Measurements from ENCODE around the gene PPP1R9A.

PPP1R9A gene

DNA sequence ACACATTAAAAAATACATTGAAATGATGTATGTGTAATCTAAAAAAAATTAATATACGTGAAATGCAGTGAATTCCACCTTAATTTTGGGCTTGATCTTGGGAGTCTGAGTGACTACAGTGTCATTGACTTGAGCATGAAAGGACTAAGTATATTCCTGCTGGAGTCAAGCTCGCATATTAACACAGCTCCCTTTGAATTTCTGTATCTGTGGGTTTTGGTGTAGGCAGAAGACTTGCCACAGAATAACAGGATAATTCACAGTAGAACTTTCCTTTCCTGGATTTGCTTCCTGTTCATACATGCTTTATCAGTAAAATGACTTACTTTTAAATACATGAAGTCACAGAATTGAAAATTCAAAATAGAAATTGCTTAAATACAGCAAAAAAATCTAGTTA lies 55.3 kb downstream of the PPP1R9A start:
- no peaks in the 10 kb centered on the region for H3K9me3 ChIP-seq (ENCODE audit: control insufficient read depth, low read length)
- H3K4me1 ChIP-seq (ENCODE audit: control insufficient read depth, insufficient read depth, low read length) = no peaks in the 10 kb centered on the region
- no peak overlapping the region for H3K9ac ChIP-seq (ENCODE audit: low read length)

DNA sequence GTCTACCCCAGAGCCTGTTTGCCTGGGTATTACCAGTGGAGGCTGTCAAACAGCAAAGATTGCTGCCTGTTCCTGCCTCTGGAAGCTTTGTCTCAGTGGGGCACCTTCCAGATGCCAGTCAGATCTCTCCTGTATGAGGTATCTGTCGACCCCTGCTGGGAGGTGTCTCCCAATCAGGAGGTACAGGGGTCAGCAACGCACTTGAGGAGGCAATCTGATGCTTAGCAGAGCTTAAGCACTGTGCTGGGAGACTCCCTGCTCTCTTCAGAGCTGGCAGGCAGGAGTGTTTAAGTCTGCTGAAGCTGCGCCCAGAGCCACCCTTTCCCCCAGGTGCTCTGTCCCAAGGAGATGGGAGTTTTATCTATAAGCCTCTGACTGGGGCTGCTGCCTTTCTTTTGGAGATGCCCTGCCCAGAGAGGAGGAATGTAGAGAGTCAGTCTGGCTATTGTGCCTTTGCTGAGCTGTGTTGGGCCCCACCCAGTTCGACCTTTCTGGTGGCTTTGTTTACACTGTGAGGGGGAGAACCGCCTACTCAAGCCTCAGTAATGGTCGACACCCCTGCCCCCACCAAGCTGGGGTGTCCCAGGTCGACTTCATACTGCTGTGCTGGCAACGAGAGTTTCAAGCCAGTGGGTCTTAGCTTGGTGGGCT lies 62.2 kb downstream of the PPP1R9A start:
- Histone ChIP-seq H3K36me3 (ENCODE audit: control insufficient read depth, insufficient read depth, low read length) (no peaks in the 10 kb centered on the region), H3K9ac (ENCODE audit: low read length) (no peak overlapping the region), H3K27me3 (ENCODE audit: control insufficient read depth, insufficient read depth, low read length) (no peaks in the 10 kb centered on the region), H3K4me3 (ENCODE audit: low read length) (no peak overlapping the region), H3K4me1 (ENCODE audit: control insufficient read depth, insufficient read depth, low read length) (peaks cover 6% of the 10 kb centered on the region), H3K9me3 (ENCODE audit: control insufficient read depth, low read length) (no peaks in the 10 kb centered on the region)

More for the DNA sequence above, 55.3 kb downstream of the PPP1R9A start:
- Histone ChIP-seq H3K36me3 (ENCODE audit: control insufficient read depth, insufficient read depth, low read length) (no peaks in the 10 kb centered on the region), H3K27me3 (ENCODE audit: control insufficient read depth, insufficient read depth, low read length) (no peaks in the 10 kb centered on the region), H3K4me3 (ENCODE audit: low read length) (no peak overlapping the region)

DNA sequence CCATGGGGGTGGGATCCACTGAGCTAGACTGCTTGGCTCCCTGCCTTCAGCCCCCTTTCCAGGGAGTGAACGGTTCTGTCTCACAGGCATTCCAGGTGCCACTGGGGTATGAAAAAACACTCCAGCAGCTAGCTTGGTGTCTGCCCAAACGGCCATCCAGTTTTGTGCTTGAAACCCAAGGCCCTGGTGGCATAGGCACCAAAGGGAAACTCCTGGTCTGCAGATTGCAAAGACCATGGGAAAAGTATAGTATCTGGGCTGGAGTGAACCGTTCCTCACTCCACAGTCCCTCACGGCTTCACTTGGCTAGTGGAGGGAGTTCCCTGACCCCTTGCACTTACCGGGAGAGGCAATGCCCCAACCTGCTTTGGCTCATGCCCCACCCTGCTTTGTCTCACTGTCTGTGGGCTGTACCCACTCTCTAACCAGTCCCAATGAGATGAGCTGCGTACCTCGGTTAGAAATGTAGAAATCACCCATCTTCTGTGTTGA lies 62.7 kb downstream of the PPP1R9A start:
- no peak overlapping the region for H3K4me3 ChIP-seq (ENCODE audit: low read length)
- no peaks in the 10 kb centered on the region for H3K36me3 ChIP-seq (ENCODE audit: control insufficient read depth, insufficient read depth, low read length)
- no peaks in the 10 kb centered on the region for H3K27me3 ChIP-seq (ENCODE audit: control insufficient read depth, insufficient read depth, low read length)
- no peaks in the 10 kb centered on the region for H3K9me3 ChIP-seq (ENCODE audit: control insufficient read depth, low read length)
- peaks cover 6% of the 10 kb centered on the region for H3K4me1 ChIP-seq (ENCODE audit: control insufficient read depth, insufficient read depth, low read length)
- no peak overlapping the region for H3K9ac ChIP-seq (ENCODE audit: low read length)

DNA sequence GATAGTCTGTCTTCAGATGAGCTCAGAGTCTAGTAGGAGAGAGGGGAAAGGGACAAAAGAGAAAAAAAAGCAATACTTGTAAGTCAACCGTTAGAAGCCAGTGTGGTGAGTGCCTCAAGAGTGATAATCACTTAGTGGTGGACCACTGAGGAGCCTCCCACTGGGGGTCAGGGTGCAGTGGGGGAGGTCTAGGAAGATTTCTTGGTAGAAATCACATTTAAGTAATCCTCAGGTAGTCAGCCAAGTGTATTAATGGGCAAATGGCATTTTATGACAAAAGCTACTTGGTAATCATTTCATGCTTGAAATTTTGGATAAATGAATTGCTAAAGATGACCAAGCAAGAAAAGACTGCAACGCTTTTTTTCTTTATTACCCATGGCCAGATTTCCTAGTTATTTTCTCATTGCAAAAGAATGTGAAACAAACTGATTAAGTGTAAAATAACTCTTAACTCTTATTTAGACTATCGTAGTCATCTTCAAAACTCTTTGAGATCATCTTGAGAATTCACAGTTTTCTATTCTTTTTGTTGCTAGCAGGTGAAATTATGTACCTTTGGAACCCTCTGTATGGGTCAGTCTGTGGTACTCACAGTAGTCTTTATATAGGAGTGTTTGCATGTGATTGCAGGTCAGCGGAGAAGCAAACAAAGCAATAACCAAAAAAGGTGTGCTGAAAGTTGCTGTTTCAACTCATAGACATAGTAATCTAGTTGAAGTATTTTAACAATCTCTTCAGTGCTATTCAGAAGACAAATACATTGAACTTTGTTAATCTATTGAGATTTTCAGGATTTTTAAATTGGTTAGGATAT lies 63.9 kb downstream of the PPP1R9A start:
- H3K36me3 ChIP-seq (ENCODE audit: control insufficient read depth, insufficient read depth, low read length) = no peaks in the 10 kb centered on the region
- no peak overlapping the region for H3K4me3 ChIP-seq (ENCODE audit: low read length)

DNA sequence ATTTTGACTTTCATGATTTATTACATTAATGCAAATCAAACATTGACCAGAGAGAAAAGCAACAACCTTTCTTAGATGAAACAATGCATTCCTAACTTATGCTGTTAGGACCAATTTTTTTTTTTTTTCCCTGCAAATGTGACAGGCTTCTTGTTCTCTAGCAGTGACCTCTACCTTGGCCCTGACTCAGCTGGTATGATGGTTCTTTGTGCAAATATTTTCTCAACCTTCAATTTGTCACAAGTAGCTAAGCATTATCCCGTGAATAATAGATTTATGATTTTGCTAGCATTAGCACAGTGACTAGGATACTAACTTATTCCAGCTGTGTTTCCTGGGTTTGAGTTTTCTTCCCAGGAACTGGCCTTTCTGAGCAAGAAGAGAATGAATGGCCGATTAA lies 64.9 kb downstream of the PPP1R9A start:
- H3K4me1 ChIP-seq (ENCODE audit: control insufficient read depth, insufficient read depth, low read length) = peaks cover 6% of the 10 kb centered on the region
- no peaks in the 10 kb centered on the region for H3K36me3 ChIP-seq (ENCODE audit: control insufficient read depth, insufficient read depth, low read length)
- no peaks in the 10 kb centered on the region for H3K27me3 ChIP-seq (ENCODE audit: control insufficient read depth, insufficient read depth, low read length)
- H3K9me3 ChIP-seq (ENCODE audit: control insufficient read depth, low read length) = no peaks in the 10 kb centered on the region
- no peak overlapping the region for H3K4me3 ChIP-seq (ENCODE audit: low read length)
- no peak overlapping the region for H3K9ac ChIP-seq (ENCODE audit: low read length)

More for the DNA sequence above, 63.9 kb downstream of the PPP1R9A start:
- no peaks in the 10 kb centered on the region for H3K27me3 ChIP-seq (ENCODE audit: control insufficient read depth, insufficient read depth, low read length)
- H3K9me3 ChIP-seq (ENCODE audit: control insufficient read depth, low read length) = no peaks in the 10 kb centered on the region
- H3K9ac ChIP-seq (ENCODE audit: low read length) = no peak overlapping the region
- peaks cover 6% of the 10 kb centered on the region for H3K4me1 ChIP-seq (ENCODE audit: control insufficient read depth, insufficient read depth, low read length)

DNA sequence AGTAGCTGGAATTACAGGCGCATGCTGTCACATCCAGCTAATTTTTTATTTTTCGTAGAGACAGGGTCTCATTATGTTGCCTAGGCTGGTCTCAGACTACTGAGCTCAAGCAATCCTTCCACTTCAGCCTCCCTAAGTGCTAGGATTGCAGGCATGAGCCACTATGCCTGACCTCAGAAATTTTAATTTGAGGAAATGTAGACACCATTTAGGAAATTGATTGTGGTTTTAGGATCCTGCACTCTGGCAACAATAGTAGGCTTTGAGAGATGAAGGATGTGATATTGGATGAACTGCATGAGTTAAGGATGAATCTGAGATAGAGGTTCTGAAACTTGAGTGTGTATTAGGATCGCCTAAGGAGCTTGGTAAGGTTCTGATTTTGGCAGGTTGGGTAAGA lies 66.5 kb downstream of the PPP1R9A start:
- Histone ChIP-seq H3K4me1 (ENCODE audit: control insufficient read depth, insufficient read depth, low read length) (peaks cover 6% of the 10 kb centered on the region), H3K27me3 (ENCODE audit: control insufficient read depth, insufficient read depth, low read length) (no peaks in the 10 kb centered on the region), H3K4me3 (ENCODE audit: low read length) (no peak overlapping the region), H3K36me3 (ENCODE audit: control insufficient read depth, insufficient read depth, low read length) (no peaks in the 10 kb centered on the region), H3K9me3 (ENCODE audit: control insufficient read depth, low read length) (no peaks in the 10 kb centered on the region), H3K9ac (ENCODE audit: low read length) (no peak overlapping the region)

DNA sequence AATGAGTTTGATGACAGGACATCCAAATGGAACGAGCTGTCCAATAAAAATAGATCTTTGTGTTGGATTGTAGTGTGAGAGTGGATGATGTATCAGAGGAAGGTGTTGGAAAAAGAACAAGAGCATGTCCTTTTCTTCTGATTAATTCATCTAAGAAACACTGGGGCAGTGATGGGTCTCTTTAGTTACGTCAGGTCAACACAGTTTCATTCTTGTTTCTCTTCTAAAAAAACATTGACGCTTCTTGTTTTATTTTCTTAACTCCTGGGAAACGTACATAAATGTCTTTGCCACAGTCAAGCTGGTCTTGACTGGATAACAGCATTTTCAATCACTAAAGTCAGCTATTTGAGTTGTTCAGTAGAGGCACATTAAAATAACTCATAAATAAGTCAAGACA lies 67.0 kb downstream of the PPP1R9A start:
- H3K36me3 ChIP-seq (ENCODE audit: control insufficient read depth, insufficient read depth, low read length) = no peaks in the 10 kb centered on the region
- H3K4me3 ChIP-seq (ENCODE audit: low read length) = no peak overlapping the region
- no peak overlapping the region for H3K9ac ChIP-seq (ENCODE audit: low read length)
- H3K4me1 ChIP-seq (ENCODE audit: control insufficient read depth, insufficient read depth, low read length) = peaks cover 6% of the 10 kb centered on the region
- no peaks in the 10 kb centered on the region for H3K27me3 ChIP-seq (ENCODE audit: control insufficient read depth, insufficient read depth, low read length)
- H3K9me3 ChIP-seq (ENCODE audit: control insufficient read depth, low read length) = no peaks in the 10 kb centered on the region

DNA sequence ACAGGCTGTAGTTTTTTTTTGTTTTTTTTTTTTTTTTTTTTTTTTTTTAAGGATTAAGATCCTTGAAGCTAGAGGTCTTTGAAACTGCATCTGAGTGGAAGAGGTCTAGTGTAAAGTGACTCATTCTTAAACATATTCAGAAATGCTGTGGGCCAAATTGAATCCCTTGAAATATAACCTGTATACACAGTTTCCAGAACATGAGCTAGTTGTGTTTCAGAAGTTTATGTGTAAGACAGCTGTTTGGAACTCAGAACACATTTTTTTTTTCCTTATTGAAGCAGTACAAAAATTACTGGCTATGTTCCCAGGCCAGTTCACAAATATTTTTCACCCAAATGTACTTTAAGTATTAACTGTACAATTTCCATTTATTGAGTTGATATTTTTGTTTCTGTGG lies 67.9 kb downstream of the PPP1R9A start:
- Histone ChIP-seq H3K9ac (ENCODE audit: low read length) (no peak overlapping the region), H3K4me3 (ENCODE audit: low read length) (no peak overlapping the region), H3K27me3 (ENCODE audit: control insufficient read depth, insufficient read depth, low read length) (no peaks in the 10 kb centered on the region), H3K36me3 (ENCODE audit: control insufficient read depth, insufficient read depth, low read length) (no peaks in the 10 kb centered on the region), H3K4me1 (ENCODE audit: control insufficient read depth, insufficient read depth, low read length) (peaks cover 6% of the 10 kb centered on the region), H3K9me3 (ENCODE audit: control insufficient read depth, low read length) (no peaks in the 10 kb centered on the region)

DNA sequence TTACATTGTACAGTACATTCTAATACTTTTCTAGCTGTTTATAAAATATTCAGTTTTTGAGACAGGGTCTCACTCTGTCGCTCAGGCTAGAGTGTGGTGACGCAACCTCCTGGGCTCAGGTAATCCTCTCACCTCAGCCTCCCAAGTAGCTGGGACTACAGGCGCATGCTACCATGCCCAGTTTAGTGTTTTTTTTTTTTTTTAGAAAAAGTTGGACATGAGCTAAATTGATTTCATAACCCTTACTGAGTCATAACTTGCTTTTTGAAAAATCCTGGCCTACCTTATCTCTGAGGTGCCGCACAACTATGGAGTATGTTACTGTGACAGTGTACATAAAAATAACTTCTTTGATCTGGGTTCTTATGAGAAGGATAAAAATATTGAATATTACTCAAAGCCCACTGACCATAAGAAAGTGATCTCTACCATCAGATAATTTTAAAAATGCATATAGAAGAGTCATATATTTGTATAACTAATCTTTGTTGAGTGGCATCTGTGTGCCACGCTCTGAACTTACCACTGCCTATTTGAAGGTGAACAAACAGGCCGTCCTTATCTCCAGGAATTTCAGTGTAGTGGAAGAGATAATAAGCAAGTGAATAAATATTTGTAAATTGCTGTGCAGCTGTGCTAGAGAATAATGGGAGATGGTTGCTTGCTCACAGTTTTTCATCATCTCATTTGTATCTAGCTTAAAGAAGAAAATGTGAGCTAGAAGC lies 73.2 kb downstream of the PPP1R9A start:
- Histone ChIP-seq H3K9ac (ENCODE audit: low read length) (no peak overlapping the region), H3K27me3 (ENCODE audit: control insufficient read depth, insufficient read depth, low read length) (no peaks in the 10 kb centered on the region), H3K4me1 (ENCODE audit: control insufficient read depth, insufficient read depth, low read length) (peaks cover 6% of the 10 kb centered on the region), H3K36me3 (ENCODE audit: control insufficient read depth, insufficient read depth, low read length) (no peaks in the 10 kb centered on the region), H3K4me3 (ENCODE audit: low read length) (no peak overlapping the region), H3K9me3 (ENCODE audit: control insufficient read depth, low read length) (no peaks in the 10 kb centered on the region)

DNA sequence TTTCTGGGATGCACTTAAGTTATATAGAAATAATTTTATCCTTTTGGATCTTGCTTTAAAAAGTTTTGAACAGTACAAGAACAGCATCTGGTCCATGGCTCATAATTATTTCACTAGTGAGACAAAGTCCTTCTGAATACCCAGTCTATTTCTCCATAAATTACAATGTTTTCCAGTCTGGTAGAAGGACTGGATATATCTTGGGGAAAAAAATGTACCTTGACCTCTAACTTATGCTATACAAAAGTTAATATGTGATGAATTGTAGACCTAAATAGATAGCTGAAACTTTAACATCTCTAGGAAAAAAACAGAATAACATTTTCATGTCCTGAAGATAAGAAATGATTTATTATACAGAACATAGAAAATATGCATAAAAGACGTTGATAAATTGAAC lies 88.5 kb downstream of the PPP1R9A start:
- Histone ChIP-seq H3K4me1 (ENCODE audit: control insufficient read depth, insufficient read depth, low read length) (peaks cover 13% of the 10 kb centered on the region), H3K27me3 (ENCODE audit: control insufficient read depth, insufficient read depth, low read length) (no peaks in the 10 kb centered on the region), H3K36me3 (ENCODE audit: control insufficient read depth, insufficient read depth, low read length) (no peaks in the 10 kb centered on the region), H3K4me3 (ENCODE audit: low read length) (no peak overlapping the region), H3K9me3 (ENCODE audit: control insufficient read depth, low read length) (no peaks in the 10 kb centered on the region), H3K9ac (ENCODE audit: low read length) (no peak overlapping the region)

DNA sequence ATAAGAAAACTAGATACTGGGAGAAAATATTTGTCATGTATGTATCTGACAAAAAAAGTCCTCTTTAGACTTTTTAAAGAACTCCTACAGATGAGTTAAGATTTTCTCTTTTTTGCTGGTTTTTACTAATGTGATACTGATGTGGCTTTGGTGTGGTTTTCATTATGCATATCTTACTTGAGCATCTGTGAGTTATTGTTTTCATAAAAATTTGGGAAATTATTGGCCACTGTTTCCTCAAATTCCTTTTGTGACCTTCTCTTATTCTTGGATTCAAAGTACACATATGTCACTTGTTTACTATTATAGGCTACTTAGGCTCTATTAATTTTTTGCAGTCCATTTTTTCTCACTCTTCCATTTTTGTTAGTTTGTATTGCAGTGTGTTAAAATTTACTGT lies 89.0 kb downstream of the PPP1R9A start:
- no peaks in the 10 kb centered on the region for H3K27me3 ChIP-seq (ENCODE audit: control insufficient read depth, insufficient read depth, low read length)
- no peaks in the 10 kb centered on the region for H3K9me3 ChIP-seq (ENCODE audit: control insufficient read depth, low read length)
- H3K4me3 ChIP-seq (ENCODE audit: low read length) = no peak overlapping the region
- no peaks in the 10 kb centered on the region for H3K36me3 ChIP-seq (ENCODE audit: control insufficient read depth, insufficient read depth, low read length)
- no peak overlapping the region for H3K9ac ChIP-seq (ENCODE audit: low read length)
- H3K4me1 ChIP-seq (ENCODE audit: control insufficient read depth, insufficient read depth, low read length) = peaks cover 16% of the 10 kb centered on the region

DNA sequence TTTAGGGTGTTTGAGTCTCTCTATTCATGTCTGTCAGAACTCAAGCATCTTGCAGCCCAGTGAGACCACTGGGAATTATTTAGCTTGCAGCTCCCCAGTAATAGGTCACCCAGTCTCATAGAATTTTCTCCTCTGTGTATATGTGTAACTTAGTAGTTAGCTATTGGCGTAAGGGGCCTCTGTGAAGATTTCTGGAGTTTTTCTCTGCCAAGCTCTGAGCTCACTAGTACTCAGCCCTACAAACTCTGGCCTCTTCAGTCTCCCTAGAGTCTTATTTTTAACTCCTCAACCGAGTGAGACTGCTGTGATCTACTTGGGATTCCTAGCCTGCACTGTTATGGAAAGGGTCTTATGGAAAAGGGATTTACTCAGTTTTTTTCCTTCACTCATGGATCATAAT lies 90.2 kb downstream of the PPP1R9A start:
- peaks cover 16% of the 10 kb centered on the region for H3K4me1 ChIP-seq (ENCODE audit: control insufficient read depth, insufficient read depth, low read length)
- no peaks in the 10 kb centered on the region for H3K36me3 ChIP-seq (ENCODE audit: control insufficient read depth, insufficient read depth, low read length)
- H3K27me3 ChIP-seq (ENCODE audit: control insufficient read depth, insufficient read depth, low read length) = no peaks in the 10 kb centered on the region
- H3K9me3 ChIP-seq (ENCODE audit: control insufficient read depth, low read length) = no peaks in the 10 kb centered on the region
- no peak overlapping the region for H3K9ac ChIP-seq (ENCODE audit: low read length)
- H3K4me3 ChIP-seq (ENCODE audit: low read length) = no peak overlapping the region
